ENCODE data around the gene TRPV4. TPM values are rescaled to one million over a fixed set of nuclear protein-coding genes. Genes with fewer than 3 reads are reported as not detected.

The TRPV4 gene
- total and polyA plus RNA-seq, 3 donors from 2014 or later, result 1.3 to 3.0 (median 2.2) TPM

DNA sequence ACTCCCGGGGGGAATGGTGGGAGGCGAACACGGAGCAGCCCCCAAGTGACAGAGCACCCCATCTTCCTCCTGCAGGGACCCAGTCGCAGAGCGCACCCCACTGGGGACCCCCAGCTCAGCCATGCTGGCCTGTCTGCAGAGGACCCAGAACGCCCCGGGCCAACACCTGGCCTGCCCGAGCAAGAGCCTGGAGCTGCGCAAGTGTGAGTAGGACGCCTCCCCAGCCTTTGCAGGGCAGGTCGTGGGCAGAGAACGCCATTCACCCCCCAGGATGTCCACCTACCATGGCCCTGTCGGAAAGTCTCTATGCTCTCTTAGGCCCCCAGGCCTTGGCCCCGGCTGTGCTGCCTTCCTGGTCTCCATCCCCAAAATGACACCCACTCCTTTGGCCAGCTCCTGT is 89.2 kb downstream of the TRPV4 start:
- intact Hi-C loops (cut with DNase I; ENCODE audit: low total_unique reads), result no loop called here
- Histone ChIP-seq H3K36me3 (ENCODE audit: low read depth, missing control alignments) (no peaks in the 10 kb centered on the region), H3K27ac (no peak overlapping the region), H3K4me3 (no peak overlapping the region), H3K4me1 (peaks cover 11% of the 10 kb centered on the region), H3K9me3 (no peaks in the 10 kb centered on the region), H3K27me3 (no peaks in the 10 kb centered on the region)
- no peak for DNase-seq
- TF ChIP-seq POLR2A (IDR thresholded peaks at IDR 0.05), result no peak
- TF ChIP-seq, protein P1, sequence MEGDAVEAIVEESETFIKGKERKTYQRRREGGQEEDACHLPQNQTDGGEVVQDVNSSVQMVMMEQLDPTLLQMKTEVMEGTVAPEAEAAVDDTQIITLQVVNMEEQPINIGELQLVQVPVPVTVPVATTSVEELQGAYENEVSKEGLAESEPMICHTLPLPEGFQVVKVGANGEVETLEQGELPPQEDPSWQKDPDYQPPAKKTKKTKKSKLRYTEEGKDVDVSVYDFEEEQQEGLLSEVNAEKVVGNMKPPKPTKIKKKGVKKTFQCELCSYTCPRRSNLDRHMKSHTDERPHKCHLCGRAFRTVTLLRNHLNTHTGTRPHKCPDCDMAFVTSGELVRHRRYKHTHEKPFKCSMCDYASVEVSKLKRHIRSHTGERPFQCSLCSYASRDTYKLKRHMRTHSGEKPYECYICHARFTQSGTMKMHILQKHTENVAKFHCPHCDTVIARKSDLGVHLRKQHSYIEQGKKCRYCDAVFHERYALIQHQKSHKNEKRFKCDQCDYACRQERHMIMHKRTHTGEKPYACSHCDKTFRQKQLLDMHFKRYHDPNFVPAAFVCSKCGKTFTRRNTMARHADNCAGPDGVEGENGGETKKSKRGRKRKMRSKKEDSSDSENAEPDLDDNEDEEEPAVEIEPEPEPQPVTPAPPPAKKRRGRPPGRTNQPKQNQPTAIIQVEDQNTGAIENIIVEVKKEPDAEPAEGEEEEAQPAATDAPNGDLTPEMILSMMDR (IDR thresholded peaks at IDR 0.05), result no peak
- WGBS, 2 donors, result 86 to 92% methylated on average over 6 to 14 of the region's 14 CpGs

DNA sequence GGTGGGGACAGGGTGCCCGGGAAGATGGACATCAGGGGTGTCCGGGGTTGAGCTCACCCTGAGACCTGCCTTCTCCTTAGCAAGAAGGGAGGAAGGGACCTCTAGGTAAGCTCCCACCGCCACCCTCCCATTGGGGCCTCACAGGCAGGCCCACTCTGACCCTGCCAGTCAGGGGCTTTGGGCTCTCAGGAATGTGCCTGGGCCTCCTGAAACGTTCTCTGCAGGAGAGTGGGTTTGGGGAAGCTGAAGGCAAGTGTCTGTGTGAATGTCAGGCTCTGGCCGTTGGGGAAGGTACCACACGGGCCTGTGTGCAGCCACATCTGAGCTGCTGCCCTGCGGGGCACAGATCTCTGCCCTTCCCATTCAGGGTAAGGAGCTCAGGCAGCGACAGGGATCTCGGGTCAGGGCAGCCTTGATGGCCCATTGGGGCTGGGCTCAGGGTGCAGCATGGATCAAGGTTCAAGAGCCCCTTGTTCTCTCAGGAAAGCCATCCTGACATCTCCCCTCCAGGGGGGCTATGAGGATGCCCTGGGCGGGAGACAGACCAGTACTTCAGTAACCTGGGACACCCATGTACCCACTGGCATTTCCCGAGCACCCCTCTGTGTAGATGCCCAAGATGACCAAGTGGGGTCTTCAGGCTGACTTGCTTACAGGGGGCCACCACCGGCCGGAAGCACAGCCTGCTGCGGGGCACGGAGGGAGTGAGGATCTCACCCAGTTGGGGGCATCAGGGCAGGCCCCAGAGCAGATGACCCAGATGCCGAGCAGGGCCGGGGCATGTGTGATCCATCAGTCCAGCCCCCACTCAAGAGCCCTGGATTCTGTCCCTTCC is 89.9 kb downstream of the TRPV4 start:
- no peak for TF ChIP-seq POLR2A (IDR thresholded peaks at IDR 0.05)
- TF ChIP-seq, protein P1 (IDR thresholded peaks at IDR 0.05), result no peak
- no peaks in the 10 kb centered on the region for H3K27me3 ChIP-seq
- no peak overlapping the region for H3K27ac ChIP-seq
- no peaks in the 10 kb centered on the region for H3K9me3 ChIP-seq
- H3K4me1 ChIP-seq, result peaks cover 11% of the 10 kb centered on the region
- no peak overlapping the region for H3K4me3 ChIP-seq
- WGBS, 2 donors, result 91% methylated on average over 6 to 17 of the region's 17 CpGs
- no peak for DNase-seq
- H3K36me3 ChIP-seq (ENCODE audit: low read depth, missing control alignments), result no peaks in the 10 kb centered on the region
- intact Hi-C loops (cut with DNase I; ENCODE audit: low total_unique reads), result no loop called here

DNA sequence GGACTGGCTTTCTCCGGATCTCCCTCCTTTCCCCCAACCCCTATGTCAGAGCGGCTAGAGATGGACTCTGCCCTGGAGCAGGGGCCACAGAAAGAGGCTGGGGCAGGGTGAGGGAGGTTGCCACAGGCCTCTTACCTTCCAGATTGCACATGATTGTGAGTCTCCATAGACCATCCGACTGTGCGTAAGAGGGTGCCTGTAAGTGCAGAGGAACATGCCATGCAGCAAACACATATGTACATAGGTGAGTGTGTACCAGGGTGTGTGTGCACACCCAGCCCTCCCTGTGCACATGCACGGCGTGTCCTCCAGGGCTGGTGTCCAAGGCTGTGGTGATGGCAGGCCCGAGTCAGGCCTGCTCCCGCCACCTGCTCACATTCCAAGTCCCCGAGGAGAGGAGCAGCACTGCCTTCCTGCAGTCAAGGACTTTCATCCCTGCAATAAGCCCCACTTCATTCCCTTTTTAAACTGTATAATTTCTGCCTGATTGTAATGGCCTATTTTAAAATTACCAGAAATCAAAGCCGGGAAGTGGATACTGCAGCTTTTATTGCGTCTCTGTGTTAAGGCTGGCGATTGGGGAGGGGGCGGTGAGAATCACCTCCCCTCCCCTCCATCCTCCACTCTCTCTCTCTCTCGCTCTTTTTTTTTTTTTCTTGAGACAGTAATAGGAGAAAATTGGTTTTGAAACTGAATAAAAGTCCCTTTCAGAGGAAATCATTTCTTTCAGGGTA is 91.1 kb downstream of the TRPV4 start:
- WGBS, 2 donors, result 70 to 74% methylated on average over 13 to 14 of the region's 14 CpGs
- H3K27me3 ChIP-seq, result no peaks in the 10 kb centered on the region
- H3K36me3 ChIP-seq (ENCODE audit: low read depth, missing control alignments), result no peaks in the 10 kb centered on the region
- H3K4me3 ChIP-seq, result no peak overlapping the region
- no peaks in the 10 kb centered on the region for H3K9me3 ChIP-seq
- no peak for DNase-seq
- intact Hi-C loops (cut with DNase I; ENCODE audit: low total_unique reads), result no loop called here
- H3K27ac ChIP-seq, result no peak overlapping the region
- TF ChIP-seq POLR2A (IDR thresholded peaks at IDR 0.05), result no peak
- TF ChIP-seq, protein P1 (IDR thresholded peaks at IDR 0.05), result no peak
- peaks cover 11% of the 10 kb centered on the region for H3K4me1 ChIP-seq

DNA sequence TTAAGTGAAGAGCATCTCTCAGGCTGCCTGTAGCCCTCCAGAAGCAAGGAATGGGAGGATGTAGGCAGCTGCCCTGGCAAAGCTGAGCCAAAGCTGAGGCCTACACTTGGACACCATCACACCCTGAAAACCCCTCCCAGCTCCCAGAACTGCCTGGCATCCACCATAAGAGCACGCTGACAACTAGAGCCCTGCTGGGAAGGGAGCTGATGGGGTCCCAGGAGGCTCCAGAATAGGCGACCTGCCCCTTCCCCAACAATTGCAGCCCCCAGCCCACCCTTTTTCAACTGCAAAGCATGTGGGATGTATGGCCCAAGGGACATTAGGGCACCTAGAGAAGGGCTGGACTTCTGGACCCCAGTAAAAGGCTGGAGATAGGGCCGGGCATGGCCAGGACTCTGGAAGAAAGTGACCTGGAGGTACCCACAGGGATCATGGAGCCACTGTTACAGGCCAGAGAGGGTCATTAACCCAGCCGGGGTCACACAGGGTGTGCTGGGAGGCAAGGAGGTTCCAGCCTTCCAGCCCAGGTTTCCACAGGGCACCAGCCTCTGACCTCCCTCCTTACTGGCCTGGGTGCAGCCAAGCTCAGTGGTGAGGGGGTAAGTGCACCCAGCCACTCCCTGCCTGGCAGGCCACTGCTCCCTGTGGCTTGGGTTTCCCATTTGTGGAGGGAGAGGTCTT is 91.8 kb downstream of the TRPV4 start:
- Histone ChIP-seq H3K27ac (no peak overlapping the region), H3K4me1 (peaks cover 11% of the 10 kb centered on the region), H3K4me3 (no peak overlapping the region), H3K36me3 (ENCODE audit: low read depth, missing control alignments) (no peaks in the 10 kb centered on the region), H3K27me3 (no peaks in the 10 kb centered on the region), H3K9me3 (no peaks in the 10 kb centered on the region)
- TF ChIP-seq, protein P1 (IDR thresholded peaks at IDR 0.05), result no peak
- 91 to 100% methylated on average over 2 to 4 of the region's 4 CpGs for WGBS, 2 donors
- no peak for DNase-seq
- intact Hi-C loops (cut with DNase I; ENCODE audit: low total_unique reads), result no loop called here

Measured in testis (tissue), 3 donors.